Right lung (tissue), 5 donors: Measurements from ENCODE around the gene HSPB1. TPM values are rescaled to one million over a fixed set of nuclear protein-coding genes. Genes with fewer than 3 reads are reported as not detected.

Experiments used
- polyA plus RNA-seq, 5 donors: library from polyadenylated mRNA; unstranded; fragments of 120-200 nt; gene quantifications; one replicate each; pipeline versions ENCODE4 v1.2.1 to v1.2.3, GENCODE V29; 2013; ENCODE audit warnings: inconsistent platforms in 1 of 5, low replicate concordance in 1 of 5; ENCODE audit not compliant: insufficient read length in 5 of 5, insufficient read depth in 1 of 5

HSPB1 gene
- polyA plus RNA-seq, 5 donors: 197 to 594 (median 269) TPM

Other genes with a start within 250 kb of the HSPB1 start
- under 1 TPM; 0.40 to 0.82 (median 0.60) TPM for gene SRRM3, start 100.8 kb upstream of the HSPB1 start, polyA plus RNA-seq
- gene YWHAG, start 56.3 kb downstream of the HSPB1 start, polyA plus RNA-seq: 100 to 1,000 TPM in 3 of 5 donors, 10 to 100 TPM in 2; 92.9 to 109 (median 103) TPM
- gene SSC4D, start 107.0 kb downstream of the HSPB1 start, polyA plus RNA-seq: 1 to 10 TPM in 4 of 5 donors, under 1 TPM in 1; 0.99 to 2.0 (median 1.6) TPM
- gene ZP3, start 122.3 kb downstream of the HSPB1 start, polyA plus RNA-seq: 10 to 100 TPM in 1 of 5 donors, 1 to 10 TPM in 4; 2.0 to 12.7 (median 2.3) TPM
- gene DTX2, start 159.0 kb downstream of the HSPB1 start, polyA plus RNA-seq: 10 to 100 TPM in 3 of 5 donors, 1 to 10 TPM in 2; 8.3 to 13.9 (median 11.0) TPM
- 10 to 100 TPM in 4 of 5 donors, 1 to 10 TPM in 1; 6.8 to 56.1 (median 18.0) TPM for gene UPK3B, start 207.9 kb downstream of the HSPB1 start, polyA plus RNA-seq
- 1 to 10 TPM; 2.6 to 5.3 (median 4.1) TPM for gene SPDYE16, start 240.6 kb downstream of the HSPB1 start, polyA plus RNA-seq